ENCODE data around the gene SLC26A1.
"Not testable (repeated sequence)": the region's sequence is repeated elsewhere in the genome, so short reads cannot be mapped to it uniquely, and the experiment has no call there.

SLC26A1 gene

GRCh38 chr4:952881-953573 lies 40.2 kb downstream of the SLC26A1 start:
- DNase-seq (ENCODE audit: low read depth): no peak

GRCh38 chr4:951594-952468 lies 41.4 kb downstream of the SLC26A1 start:
- no peak for DNase-seq (ENCODE audit: low read depth)

- DNase-seq (ENCODE audit: low read depth): no peak
These were observed 42.0 kb downstream of the SLC26A1 start for GRCh38 chr4:951186-951585.

- no peak for DNase-seq (ENCODE audit: low read depth)
These were observed 42.8 kb downstream of the SLC26A1 start for GRCh38 chr4:950136-951020.

GRCh38 chr4:949656-950055 lies 43.5 kb downstream of the SLC26A1 start:
- no peak for DNase-seq (ENCODE audit: low read depth)

GRCh38 chr4:948936-949300 lies 44.3 kb downstream of the SLC26A1 start:
- DNase-seq (ENCODE audit: low read depth): no peak

GRCh38 chr4:948101-948935 lies 44.9 kb downstream of the SLC26A1 start:
- DNase-seq (ENCODE audit: low read depth): no peak

GRCh38 chr4:947491-947971 lies 45.7 kb downstream of the SLC26A1 start:
- no peak for DNase-seq (ENCODE audit: low read depth)

GRCh38 chr4:946517-947471 lies 46.4 kb downstream of the SLC26A1 start:
- no peak for DNase-seq (ENCODE audit: low read depth)

- no peak for DNase-seq (ENCODE audit: low read depth)
These were observed 47.1 kb downstream of the SLC26A1 start for GRCh38 chr4:946103-946450.

- DNase-seq (ENCODE audit: low read depth): no peak
These were observed 47.7 kb downstream of the SLC26A1 start for GRCh38 chr4:945274-946102.

- DNase-seq (ENCODE audit: low read depth): not testable (repeated sequence)
These were observed 53.7 kb downstream of the SLC26A1 start for GRCh38 chr4:939508-939907.

Measured in activated T-helper 9 cell treated with anti-CD3 and anti-CD28 coated beads, Interleukin-2, amount 50 U/mL, for 16 hours (primary cell).